GM19455 (cell line): ENCODE results near the gene MAP2K6.

Experiments used
- ATAC-seq: cut with Tn5 transposase; IDR thresholded peaks from one replicate; pipeline ENCODE4 v1.9.1; 2021; ENCODE audit not compliant: unreplicated experiment

Gene MAP2K6

DNA sequence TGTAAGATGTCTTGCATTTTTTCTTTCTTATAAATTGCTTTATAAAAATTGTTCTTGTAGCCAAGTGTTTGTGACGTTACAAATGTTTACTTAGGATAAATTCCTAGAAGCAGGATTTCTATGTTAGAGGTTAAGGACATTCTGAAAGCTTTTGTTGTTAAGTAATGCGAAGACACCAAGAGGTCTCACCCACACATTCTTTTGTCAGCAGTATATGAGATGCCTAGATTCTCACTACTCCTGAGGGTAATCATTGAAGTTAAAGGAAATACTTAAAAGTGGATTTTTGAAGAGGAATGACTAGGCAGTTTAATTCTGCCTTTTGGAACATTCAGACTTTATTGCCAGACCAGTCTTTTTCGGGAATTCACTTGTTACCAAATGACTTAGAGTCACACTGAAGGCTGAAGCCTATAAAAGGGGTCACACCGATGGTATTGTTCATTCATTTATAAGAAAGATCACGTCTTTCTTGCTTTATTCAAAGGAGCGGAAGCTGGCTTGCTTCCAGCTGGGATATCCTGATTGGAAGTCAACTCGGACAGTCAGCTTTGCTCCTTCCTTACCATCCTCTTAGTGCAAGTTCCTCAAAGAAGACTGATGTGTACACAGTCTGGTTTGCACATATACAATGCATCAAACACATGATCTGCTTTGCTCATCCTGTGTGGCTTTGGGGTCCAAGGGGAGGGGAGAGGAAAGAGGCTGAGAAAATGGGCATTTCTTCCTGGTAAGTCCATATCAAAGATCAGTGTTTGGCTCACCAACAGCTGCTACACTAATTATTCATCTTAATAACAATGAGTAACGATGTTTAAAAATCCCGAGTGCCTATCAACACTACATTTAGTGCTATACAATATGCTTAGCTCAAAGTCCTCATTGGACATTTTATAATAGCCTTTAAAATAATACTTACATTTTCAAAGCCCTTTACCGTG is 160.0 kb downstream of the MAP2K6 start:
- ATAC-seq = no peak

DNA sequence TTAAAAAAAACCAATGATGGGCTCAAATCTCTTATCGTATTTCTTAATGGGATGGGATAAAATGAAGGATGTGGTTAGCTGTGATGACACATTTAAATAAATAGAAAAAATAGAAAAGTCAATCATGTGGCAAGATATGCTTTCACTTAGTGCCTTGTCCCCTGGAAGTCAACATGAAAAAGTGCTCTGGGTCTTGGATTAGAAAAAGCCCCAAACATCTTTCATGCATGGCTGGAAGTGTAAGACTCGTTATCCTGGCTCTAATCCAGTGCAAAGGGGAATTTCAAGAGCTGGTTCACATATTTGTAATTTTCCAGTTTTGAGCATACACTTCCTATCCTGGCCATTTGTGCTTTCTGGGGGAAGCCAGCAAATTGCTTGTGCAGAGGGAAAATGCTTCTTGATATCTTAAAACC is 160.9 kb downstream of the MAP2K6 start:
- ATAC-seq = no peak

DNA sequence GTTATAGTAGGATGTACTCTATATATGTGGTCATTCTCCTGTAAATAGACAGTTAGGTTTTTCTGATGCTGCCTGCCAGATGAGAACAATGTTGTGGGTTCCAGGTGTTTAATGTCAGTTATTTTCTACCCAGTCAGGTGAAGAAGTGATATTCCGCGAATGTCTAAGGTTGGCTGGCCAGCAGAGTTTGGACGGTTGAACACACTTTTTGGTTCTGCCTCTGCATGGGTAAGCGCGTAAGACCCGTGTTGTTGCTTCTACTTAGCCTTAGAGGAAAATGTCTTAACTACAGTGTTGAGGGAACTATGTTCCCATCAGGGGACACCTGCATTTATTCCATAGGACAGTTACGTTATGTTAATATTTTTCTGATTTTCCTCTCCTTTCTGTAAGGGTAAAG is 162.6 kb downstream of the MAP2K6 start:
- no peak for ATAC-seq

DNA sequence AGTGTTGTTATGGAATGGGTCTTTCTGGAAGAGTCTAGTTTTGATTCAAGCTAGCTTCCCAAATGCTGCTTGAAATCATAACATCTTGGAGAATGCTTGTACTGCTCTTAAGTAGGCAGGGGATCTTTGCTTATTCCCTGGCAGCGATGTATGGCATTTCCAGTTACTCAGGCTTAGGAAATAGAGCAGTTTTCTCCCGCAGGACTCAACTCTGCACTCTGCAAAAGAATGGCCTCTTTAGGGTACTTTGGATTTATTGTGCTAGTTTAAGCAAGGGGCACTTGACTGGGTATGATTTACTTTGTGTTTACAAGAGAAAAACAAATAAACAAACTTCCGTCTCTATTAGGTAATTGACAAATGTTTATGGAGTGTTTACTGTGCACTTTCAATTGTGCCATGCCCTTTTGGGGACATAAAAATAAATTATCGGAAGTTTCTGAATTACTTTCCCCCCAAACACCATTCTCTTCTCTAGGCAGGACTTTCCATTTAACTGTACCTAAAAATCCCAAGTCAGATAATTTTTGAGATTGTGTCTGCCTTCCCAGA is 164.0 kb downstream of the MAP2K6 start:
- no peak for ATAC-seq

DNA sequence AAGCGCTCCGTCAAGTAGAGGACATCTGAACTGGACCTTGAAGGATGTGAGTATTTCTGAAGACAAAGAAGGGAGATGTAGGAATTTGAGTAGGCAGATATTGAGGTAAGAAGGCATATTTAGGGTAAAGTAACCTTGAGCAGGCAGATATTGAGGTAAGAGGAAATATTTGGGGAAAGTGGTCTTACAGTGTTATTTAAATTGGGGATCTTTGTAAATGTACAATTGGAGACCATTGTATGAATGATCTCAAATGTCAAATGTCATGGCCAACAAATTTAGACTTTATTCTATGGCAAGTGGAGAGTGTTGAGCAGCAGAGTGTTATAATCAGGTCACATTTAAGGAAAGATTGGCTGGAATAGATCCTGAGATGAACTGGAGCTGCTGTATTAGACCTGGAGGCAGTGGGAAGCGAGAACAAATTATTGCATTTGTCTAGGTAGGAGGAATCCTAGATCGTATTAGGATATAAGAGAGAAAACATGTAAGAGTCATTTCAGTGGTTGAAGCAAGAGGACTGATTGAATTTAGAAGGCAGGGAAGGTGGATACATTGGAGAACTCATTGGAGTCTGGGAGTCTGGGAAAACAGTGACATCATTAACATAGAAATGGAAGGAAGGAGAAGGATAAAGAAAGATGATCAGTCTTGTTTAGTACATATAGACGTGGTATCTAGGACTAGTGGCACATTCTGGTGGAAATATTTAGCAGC is 165.6 kb downstream of the MAP2K6 start:
- ATAC-seq = no peak

DNA sequence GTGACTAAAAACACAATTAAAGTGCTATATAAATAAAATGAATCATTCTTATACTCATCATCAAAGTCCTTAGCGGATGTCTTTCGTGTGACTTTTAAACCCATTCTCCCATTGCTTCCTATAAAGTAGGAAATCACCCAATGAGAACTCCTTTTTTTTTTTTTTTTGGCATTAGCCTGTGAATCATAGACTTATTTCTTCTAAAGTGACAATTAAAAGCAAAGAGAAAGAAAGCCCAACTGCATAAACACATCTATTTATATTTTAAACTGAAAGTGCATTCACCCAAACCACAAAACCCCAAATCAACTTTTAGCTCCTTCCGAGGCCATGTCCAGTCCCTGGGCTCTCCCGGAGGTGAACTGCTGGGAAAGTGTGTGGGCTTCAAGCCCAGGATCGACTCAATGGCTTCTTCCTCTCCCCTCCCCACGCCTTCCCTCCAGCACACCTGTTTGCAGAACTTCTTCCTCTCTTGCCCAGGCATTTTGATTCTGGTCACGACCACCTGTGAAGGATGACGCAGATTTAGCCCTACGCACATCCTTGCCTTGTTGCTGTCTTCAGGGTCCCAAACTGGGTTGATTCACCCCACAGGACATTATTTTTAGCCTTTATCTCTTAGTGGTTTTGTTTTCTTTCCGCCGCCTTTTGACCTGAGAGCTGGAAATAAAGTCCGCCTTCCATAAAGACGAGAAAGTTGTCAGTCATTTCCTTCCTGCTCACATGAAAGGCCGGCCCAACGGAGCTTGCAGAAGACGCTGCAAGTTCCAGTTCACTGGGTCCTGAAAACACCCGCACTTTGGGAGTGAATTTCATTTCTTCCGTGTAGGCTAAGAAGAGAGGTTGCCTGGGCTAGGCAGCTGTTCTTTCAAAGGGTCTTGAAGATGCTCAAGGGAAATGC is 166.8 kb downstream of the MAP2K6 start:
- ATAC-seq = peak; percentile 64

DNA sequence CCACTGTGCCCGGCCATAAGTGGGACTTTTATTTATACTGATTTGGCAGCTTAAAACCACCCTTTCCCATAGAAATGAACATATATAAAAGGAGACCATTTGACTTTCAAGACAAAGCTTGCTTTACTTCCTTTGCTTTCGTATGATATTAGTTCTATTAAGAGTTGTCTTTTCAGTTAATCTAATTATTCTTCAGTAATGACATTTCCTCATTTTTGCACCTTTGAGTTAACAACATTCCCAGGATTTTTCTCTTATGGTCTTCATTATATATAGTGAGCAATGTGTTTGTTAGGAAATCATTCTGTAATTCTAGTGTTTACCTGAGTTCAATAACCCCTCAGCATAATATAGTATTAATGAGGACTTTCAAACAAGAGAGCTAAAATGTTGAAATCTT is 173.8 kb downstream of the MAP2K6 start:
- no peak for ATAC-seq

DNA sequence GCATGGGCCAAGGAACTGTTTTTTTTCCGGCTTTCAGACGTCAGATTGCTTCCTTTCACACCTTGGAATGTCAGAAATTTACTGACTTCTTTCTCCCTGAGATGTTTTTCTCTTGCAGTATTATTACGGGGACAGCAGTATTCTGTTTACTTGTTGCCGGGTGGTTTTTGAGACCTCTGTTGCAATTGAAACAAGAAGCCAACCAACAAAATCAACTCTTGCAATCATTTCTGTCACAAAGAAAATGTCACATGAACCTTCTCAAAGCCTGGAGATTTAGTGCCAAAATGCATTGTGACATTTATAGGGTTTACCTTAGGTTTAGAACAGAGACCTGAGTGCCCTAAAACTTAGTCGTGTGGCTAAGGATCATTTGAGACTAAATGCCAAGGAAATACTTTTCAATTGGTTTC is 174.3 kb downstream of the MAP2K6 start:
- ATAC-seq = no peak

DNA sequence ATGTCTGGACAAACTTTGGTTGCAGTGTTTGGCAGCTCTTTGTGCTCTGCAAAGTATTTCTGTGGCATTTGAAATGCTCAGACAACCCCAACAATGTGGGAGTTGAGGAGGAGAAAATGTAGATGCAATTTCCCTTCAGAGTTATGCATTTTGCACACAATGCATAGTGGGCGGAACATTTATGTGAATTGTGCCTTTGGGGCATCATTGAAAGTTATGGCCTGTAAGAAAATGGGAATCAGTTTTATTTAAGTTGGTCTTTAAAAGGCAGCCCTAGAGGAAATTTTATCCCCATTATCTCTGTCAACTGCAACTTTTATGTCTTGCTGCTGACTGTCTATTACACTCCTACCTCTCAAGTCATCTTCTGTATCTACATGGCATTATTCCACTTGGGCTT is 176.2 kb downstream of the MAP2K6 start:
- ATAC-seq = no peak

DNA sequence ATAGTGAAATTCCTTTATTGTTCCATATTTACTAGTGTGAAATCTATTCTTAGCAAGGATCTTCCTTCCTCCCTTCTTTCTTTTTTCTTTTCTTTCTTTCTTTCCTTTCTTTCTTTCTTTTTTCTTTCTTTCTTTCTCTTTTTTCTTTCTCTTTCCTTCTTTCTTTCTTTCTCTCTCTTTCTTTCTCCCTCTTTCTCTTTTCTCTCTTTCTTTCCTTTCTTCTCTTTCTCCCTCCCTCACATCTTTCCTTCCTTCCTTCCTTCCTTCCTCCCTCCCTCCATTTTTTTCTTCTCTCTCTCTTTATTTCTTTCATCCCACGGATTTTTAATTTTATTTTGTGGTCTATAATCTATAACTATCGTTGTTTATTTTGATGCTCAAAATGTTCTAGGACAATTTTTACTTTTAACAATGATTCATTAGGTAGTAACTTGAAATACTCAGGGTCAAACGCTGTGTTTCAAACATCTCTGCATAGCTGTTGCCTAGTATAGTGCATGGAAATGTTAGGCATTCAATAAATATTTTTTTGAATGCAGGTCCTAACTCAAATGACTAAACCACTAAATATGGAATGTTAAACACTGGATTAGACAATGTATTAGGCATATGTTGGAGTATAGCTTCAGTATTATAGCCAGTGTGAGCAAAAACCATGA is 178.3 kb downstream of the MAP2K6 start:
- ATAC-seq = no peak

DNA sequence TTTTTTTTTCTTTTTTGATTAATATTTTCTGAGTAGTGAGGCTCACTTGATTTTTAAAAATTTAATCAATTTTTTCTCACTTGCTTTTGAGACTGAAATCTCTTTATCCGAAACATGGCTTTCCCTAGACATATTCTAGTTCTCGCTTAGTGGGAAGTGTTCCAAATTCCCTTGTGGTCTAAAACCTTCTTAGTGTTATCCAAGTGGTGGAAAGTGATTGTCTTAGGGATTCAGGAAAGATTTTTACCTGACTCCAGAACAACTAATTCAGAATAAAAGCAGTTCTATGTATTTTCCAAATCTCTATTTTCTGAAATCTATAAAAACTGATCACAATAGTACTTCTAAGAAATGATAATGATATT is 178.8 kb downstream of the MAP2K6 start:
- no peak for ATAC-seq

DNA sequence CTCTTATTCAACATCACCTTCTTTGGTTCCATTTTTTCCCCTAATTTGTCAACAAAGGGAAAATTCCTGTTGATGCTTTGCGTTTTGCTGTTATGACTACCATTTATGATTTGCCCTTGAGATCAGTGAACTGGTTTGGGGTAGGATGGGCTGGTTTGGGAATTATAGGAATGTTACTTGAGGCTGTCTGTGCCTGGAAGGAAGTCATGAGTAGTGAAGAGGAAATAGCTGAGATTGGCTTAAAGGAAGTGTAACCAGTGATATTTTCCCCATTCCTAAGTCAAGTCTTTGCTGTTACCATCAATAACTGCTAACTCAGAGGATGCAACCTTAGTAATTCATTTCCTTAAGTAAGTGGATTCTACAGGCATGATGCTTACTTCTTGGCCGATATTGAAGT is 179.2 kb downstream of the MAP2K6 start:
- ATAC-seq = no peak

DNA sequence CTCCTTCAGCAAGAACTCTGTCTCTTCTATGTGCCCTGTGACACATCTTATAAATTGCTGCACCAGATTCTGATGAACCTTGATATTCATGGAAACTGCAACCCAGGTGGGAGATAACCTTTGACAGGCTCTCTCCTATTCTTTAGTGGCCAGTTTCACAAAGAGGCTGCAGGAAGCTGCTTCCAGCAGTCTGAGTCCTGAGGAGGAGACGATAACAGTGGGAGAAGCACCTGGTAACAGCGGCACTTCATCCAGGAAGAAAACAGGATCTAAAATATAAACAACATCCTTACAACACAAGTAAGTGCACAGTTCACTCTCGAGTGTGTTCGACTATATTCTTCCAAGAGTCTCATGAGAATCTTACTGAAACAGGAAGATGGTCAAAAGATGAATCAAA is 180.1 kb downstream of the MAP2K6 start:
- ATAC-seq = no peak

DNA sequence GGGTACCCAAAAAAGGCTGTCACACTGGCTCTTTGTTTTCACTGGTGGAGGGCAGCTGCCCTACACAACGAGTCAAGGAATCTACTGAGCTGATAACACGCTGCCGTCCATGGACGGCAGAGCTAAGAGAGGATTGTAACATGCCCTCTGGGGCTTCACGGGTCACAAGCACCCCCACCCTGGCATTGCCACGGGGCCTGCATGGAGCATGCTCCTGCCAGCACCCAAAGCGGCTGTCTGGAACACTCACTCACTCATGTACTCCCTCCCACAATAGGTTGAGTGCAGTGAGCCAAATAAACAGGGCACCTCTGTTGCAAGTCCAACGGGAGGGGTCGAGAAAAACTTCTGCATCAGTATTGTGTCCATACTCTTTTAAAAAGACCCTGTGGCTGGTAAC is 181.6 kb downstream of the MAP2K6 start:
- ATAC-seq = no peak

DNA sequence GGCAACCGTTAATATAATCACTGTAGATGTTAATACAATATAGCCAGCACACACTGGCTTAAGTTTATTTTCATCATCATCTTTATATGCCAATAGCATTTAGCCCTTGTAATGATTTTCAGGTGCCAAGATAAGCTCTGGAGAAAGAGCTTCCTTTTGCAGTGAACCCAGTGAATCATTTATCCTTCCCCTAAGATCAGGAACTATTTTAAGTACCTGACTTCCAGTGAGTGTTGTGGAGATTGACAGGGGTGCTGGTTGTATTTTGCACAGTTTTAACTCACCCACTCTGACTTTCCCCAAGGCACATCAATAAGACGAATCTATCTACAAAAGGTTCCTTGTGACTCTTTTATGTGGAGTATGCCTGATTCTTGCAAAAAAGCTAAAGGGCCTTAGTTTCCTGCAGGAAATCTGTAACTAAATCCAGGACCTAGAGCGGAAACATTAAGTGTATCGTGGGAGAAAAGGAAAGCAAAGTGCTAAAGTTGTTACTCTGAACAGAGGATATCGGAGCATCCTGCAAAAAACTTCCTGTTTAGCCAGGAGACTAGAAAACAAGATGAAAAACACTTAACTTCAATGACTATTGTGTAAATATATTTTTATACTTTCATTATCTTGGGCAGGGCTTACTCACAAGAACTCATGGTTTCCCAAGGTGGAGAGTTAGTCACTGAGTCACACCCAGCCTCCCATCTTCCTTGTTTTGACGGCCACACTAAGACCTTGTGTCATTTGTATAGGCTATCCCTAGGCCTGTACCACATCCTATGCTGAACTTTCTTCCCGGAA is 183.6 kb downstream of the MAP2K6 start:
- no peak for ATAC-seq

DNA sequence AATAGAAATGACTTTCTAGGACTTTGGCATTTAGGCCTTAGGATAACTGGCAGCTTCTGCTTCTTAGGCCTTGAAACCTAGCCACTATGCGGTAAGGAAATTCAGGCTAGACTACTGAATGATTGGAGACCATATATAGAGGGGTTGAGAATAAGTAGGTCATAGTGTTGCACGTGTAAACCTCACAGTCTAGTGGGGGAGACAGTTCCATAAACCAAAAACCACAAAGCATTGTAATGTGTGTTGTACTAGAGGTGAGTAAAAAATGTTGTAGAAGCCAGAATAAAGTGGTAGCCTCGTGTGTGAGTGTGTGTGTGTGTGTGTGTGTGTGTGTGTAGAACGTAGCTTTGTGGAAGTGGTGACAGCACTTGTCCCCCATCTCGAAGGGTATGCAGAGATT is 188.5 kb downstream of the MAP2K6 start:
- no peak for ATAC-seq
